NB4 (cell line): ENCODE data around the gene HGF.

Experiments
- POLR2A ChIP-seq: IDR thresholded peaks from 2 replicates; pipeline ENCODE4 v1.6.1; 2011; ENCODE audit warnings: mild to moderate bottlenecking; ENCODE audit not compliant: insufficient read length; ENCODE audit errors: extremely low read depth
- TF ChIP-seq, protein P1 (sequence below): IDR thresholded peaks from one replicate; pipeline ENCODE4 v1.5.1; 2012; ENCODE audit warnings: low read depth, low read length

DNA sequence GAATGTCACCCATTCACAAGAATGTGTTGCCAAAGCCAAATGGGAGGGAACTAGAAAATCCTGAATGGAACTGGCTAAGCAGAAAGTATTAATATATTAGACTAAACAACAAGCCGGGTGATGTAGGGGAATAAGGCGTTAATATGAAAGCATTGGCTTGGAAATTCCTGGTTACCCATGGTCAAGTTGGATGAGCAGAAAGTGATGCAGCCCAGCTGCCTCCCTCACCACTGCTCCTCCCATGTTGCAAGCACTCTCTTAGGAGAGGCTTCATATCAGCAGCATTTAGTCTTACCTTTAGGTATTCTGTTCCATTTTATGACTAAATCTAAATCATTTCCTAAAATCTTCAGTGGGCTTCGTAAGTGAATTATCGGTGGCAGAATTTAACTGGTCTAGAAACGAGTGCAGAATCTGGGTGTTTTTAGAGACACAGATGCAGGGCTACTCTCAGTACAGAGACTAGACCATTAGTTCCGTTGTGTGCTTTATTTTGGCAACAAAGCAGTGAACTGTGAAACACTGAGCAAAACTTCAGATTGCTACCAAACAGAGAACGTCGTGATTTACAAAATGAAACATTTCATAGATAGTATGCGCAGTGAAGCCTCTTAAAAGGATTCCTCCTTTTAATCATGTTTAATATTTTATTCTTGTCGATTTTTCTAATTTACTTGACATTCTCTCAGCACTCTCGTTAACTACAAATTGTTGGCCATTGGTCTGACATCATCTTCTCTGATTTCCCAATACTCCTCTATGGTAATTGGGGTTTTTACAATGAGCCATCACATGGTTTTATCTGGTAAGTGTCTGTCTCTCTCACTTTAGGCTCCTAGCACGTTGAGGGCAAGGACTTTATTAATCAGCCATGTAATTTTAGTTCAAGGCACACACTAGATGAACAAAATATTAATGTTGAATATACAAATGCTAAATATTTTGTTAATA is 22.0 kb upstream of the HGF start:
- TF ChIP-seq, protein P1, sequence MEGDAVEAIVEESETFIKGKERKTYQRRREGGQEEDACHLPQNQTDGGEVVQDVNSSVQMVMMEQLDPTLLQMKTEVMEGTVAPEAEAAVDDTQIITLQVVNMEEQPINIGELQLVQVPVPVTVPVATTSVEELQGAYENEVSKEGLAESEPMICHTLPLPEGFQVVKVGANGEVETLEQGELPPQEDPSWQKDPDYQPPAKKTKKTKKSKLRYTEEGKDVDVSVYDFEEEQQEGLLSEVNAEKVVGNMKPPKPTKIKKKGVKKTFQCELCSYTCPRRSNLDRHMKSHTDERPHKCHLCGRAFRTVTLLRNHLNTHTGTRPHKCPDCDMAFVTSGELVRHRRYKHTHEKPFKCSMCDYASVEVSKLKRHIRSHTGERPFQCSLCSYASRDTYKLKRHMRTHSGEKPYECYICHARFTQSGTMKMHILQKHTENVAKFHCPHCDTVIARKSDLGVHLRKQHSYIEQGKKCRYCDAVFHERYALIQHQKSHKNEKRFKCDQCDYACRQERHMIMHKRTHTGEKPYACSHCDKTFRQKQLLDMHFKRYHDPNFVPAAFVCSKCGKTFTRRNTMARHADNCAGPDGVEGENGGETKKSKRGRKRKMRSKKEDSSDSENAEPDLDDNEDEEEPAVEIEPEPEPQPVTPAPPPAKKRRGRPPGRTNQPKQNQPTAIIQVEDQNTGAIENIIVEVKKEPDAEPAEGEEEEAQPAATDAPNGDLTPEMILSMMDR = no peak
- no peak for TF ChIP-seq POLR2A
